ENCODE data around the gene KRT73.

KRT73 gene

GRCh38 chr12:52661668-52662067 is 43.3 kb upstream of the KRT73 start:
- TF ChIP-seq CTCF (IDR thresholded peaks at IDR 0.05; ENCODE audit: insufficient read depth, low read depth, low read length, missing control alignments) = no peak
- no peak overlapping the region for H3K4me3 ChIP-seq (ENCODE audit: low read length)
- DNase-seq (ENCODE audit: low read depth) = no peak

- H3K4me3 ChIP-seq (ENCODE audit: low read length) = no peak overlapping the region
- no peak for DNase-seq (ENCODE audit: low read depth)
- no peak for TF ChIP-seq CTCF (IDR thresholded peaks at IDR 0.05; ENCODE audit: insufficient read depth, low read depth, low read length, missing control alignments)
These were observed 42.7 kb upstream of the KRT73 start for GRCh38 chr12:52660934-52661499.

DNA sequence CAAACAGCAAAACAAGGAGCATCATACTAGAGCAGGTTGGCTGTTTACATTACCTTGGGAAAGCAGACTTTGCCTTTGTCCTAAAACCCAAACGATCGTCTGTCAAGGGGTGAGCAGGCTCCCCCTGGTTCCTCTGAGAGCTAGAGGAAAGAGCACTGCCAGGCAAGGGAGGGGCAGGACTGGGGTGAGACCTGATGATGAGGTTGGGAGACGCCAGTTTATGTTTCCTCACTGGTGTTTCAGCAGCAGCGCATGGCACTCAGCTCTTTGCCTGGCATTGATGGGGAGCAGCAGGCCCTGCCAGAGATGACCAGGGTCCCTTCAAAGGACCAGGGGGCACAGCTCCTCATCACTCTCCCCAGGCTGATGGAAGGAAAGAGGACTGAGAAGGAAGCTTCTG is 41.6 kb upstream of the KRT73 start:
- H3K4me3 ChIP-seq (ENCODE audit: low read length) = no peak overlapping the region
- DNase-seq (ENCODE audit: low read depth) = no peak
- no peak for TF ChIP-seq CTCF (IDR thresholded peaks at IDR 0.05; ENCODE audit: insufficient read depth, low read depth, low read length, missing control alignments)

- DNase-seq (ENCODE audit: low read depth) = no peak
- no peak for TF ChIP-seq CTCF (IDR thresholded peaks at IDR 0.05; ENCODE audit: insufficient read depth, low read depth, low read length, missing control alignments)
- no peak overlapping the region for H3K4me3 ChIP-seq (ENCODE audit: low read length)
These were observed 41.0 kb upstream of the KRT73 start for GRCh38 chr12:52659395-52659794.

GRCh38 chr12:52658196-52658595 is 39.8 kb upstream of the KRT73 start:
- H3K4me3 ChIP-seq (ENCODE audit: low read length) = no peak overlapping the region
- TF ChIP-seq CTCF (IDR thresholded peaks at IDR 0.05; ENCODE audit: insufficient read depth, low read depth, low read length, missing control alignments) = no peak
- DNase-seq (ENCODE audit: low read depth) = no peak

GRCh38 chr12:52657250-52657902 is 39.0 kb upstream of the KRT73 start:
- H3K4me3 ChIP-seq (ENCODE audit: low read length) = no peak overlapping the region
- no peak for DNase-seq (ENCODE audit: low read depth)
- TF ChIP-seq CTCF (IDR thresholded peaks at IDR 0.05; ENCODE audit: insufficient read depth, low read depth, low read length, missing control alignments) = no peak

DNA sequence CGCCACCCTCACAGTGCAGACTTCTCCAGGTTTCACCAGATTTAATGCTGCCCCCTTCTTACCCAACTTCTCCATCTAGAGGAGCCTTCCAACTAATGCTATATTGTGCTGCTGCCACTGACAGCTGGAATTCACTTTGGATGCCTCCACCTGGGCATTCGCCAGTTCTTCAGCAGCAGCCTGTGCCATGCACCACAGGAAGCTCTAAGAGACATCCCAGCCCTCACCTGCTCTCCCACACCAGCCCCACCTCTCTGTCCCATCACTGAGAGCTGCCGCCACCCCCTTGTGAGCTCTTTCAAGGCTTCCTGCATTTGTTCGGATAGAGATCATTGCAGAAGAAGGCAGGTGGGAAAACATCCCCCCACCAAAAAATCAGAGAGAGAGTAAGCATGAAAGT is 38.3 kb upstream of the KRT73 start:
- no peak overlapping the region for H3K4me3 ChIP-seq (ENCODE audit: low read length)
- no peak for DNase-seq (ENCODE audit: low read depth)

More for the DNA sequence above, 38.3 kb upstream of the KRT73 start:
- TF ChIP-seq CTCF (IDR thresholded peaks at IDR 0.05; ENCODE audit: insufficient read depth, low read depth, low read length, missing control alignments) = no peak
